Fibroblast of the aortic adventitia (primary cell): Measurements from ENCODE around the gene CAPN13. TPM values are rescaled to one million over a fixed set of nuclear protein-coding genes. Genes with fewer than 3 reads are reported as not detected.
A peak's percentile ranks its signal among the peaks of the same experiment; 100 is the strongest.
"Not testable (repeated sequence)": the region's sequence is repeated elsewhere in the genome, so short reads cannot be mapped to it uniquely, and the experiment has no call there.

Experiments
- DNase-seq: peaks from one replicate; pipeline ENCODE4 v3.0.0-alpha.2; 2010; ENCODE audit warnings: low read depth
- H3K4me3 ChIP-seq: 2 replicates; pipeline ENCODE4 v1.5.1; 2011; ENCODE audit warnings: low read depth, mild to moderate bottlenecking, control low read depth, low read length, moderate library complexity
- CTCF ChIP-seq: IDR thresholded peaks from 2 replicates; pipeline ENCODE4 v1.5.1; 2011; ENCODE audit warnings: mild to moderate bottlenecking, low read length, control low read depth, inconsistent platforms; ENCODE audit not compliant: insufficient read depth
- total RNA-seq: library from RNA; depleted of rRNA; stranded (reverse); fragments of >200 nt; gene quantifications from 2 replicates; pipeline ENCODE4 v1.2.3, GENCODE V29; 2012; ENCODE audit warnings: low replicate concordance

The CAPN13 gene
- total RNA-seq, 1 donor = not detected

GRCh38 chr2:30704309-30705020 lies 102.8 kb downstream of the CAPN13 start:
- TF ChIP-seq CTCF = no peak
- H3K4me3 ChIP-seq = no peak overlapping the region
- DNase-seq = peak; percentile 43

- H3K4me3 ChIP-seq = no peak overlapping the region
- TF ChIP-seq CTCF = no peak
- DNase-seq = no peak
These were observed 104.6 kb downstream of the CAPN13 start for GRCh38 chr2:30702694-30703093.

GRCh38 chr2:30701782-30702181 lies 105.5 kb downstream of the CAPN13 start:
- no peak overlapping the region for H3K4me3 ChIP-seq
- no peak for DNase-seq
- no peak for TF ChIP-seq CTCF

- H3K4me3 ChIP-seq = not testable (repeated sequence)
These were observed 109.8 kb downstream of the CAPN13 start for GRCh38 chr2:30697242-30698103.

GRCh38 chr2:30695749-30696148 lies 111.5 kb downstream of the CAPN13 start:
- no peak for TF ChIP-seq CTCF
- no peak overlapping the region for H3K4me3 ChIP-seq
- no peak for DNase-seq

More at GRCh38 chr2:30697242-30698103, 109.8 kb downstream of the CAPN13 start:
- not testable (repeated sequence) for DNase-seq

- DNase-seq = no peak
- no peak overlapping the region for H3K4me3 ChIP-seq
- TF ChIP-seq CTCF = no peak
These were observed 112.8 kb downstream of the CAPN13 start for GRCh38 chr2:30694286-30695055.
